EL (cell line): ENCODE measurements around the gene LRRFIP2.
"Not testable (repeated sequence)": the region's sequence is repeated elsewhere in the genome, so short reads cannot be mapped to it uniquely, and the experiment has no call there.

Experiments
- DNase-seq: peaks from one replicate; pipeline ENCODE4 v3.0.0-alpha.2; 2016

LRRFIP2 gene

DNA sequence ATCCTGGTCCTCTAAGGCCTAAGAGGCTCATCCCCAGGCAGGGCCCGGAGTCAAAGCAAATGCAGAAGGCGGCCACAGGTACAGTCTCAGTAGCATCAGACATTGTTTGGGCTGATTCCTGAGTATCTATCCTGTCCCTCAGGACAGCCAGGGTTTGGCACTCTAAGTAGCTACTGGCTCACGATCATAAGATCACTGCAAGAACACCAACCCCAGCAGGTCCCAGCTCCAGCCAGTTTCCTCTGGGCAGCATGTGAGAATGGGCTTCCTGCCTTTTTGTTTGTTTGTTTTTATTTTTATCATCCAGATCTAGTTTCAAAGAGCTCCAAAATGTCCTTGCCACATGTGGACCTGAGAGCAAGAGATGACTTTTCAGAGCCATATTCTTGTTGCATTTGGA is 32.7 kb downstream of the LRRFIP2 start:
- DNase-seq = no peak

GRCh38 chr3:37140899-37141541 is 33.4 kb downstream of the LRRFIP2 start:
- no peak for DNase-seq

DNA sequence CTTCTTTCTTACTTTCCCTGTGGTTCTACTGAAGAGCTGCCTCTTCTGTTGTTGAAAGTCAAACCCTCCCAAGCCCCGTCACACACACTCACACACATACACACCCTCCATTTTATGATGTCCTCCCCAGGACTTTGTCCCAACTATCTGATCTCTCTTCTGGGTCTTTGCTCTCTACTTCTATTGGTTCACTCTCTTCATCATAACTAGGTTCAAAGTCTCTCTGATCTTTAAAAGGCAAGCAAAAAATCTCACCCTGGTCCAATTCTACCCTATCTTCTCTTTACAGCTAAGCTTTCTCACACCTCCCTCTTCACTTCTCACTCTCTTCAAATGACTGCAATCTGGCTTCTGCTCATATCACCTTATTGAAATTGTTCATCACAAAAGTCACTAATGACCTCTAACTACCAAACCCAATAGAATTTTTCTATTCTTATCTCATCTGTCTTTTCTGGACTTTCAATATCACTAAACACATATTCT is 34.8 kb downstream of the LRRFIP2 start:
- no peak for DNase-seq

GRCh38 chr3:37138816-37139215 is 35.6 kb downstream of the LRRFIP2 start:
- no peak for DNase-seq

DNA sequence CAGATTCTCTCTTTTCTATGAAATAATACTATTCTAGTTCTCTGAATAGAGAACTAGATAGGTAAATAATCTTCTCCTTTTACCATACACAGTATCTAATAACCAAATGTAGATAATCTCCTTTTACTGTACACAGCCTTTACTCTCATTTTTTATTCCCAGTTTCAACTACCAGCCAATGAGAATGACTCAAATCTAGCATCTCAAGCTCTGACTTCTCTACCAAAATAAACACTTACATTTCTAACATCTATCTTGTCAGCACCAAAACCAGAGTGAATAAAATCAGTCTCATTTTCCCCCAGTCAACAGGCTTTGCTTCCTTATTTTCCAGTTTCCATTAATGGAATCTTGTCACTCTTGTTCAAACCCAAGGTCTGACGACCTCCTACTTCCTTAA is 36.9 kb downstream of the LRRFIP2 start:
- DNase-seq = no peak

- DNase-seq = no peak
These were observed 38.3 kb downstream of the LRRFIP2 start for GRCh38 chr3:37136067-37136466.

- no peak for DNase-seq
These were observed 38.8 kb downstream of the LRRFIP2 start for GRCh38 chr3:37135561-37135960.

DNA sequence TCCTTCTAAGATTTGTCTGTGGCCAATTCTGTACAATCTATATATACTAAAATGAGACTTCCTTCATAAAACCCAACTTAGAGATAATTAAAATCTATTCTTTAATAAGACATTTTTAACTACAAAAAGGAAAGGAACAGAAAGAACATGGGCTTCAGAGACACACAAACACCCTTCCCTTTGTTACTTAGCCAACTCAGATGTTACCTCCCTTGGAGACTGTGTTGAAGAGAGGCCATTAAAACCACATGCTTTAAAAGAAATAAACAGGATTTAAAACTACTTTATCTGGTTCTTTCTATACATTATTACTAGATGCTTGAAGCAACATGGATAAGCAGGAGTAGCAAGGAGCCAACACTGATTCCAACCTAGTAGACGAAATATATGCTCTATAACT is 42.0 kb downstream of the LRRFIP2 start:
- no peak for DNase-seq

- DNase-seq = no peak
These were observed 42.6 kb downstream of the LRRFIP2 start for GRCh38 chr3:37131860-37132144.

- no peak for DNase-seq
These were observed 43.2 kb downstream of the LRRFIP2 start for GRCh38 chr3:37130984-37131859.

DNA sequence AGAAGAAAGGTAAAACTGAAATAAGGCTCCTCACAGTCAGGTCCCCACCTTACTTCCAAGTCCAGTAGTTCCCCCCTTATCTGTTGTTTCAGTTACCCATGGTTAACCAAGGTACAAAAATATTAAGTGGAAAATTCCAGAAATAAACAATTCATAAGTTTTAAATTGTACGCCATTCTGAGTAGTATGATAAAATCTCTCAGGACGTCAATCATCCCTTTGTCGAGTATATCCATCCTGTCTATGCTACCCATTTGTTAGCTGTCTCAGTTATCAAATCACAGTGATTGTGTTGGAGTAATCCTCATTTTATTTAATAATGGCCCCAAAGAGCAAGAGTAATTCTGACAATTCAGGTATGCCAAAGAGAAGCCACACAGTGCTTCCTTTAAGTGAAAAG is 43.9 kb downstream of the LRRFIP2 start:
- no peak for DNase-seq

GRCh38 chr3:37129871-37130270 is 44.5 kb downstream of the LRRFIP2 start:
- DNase-seq = peak; percentile 76

GRCh38 chr3:37127340-37127739 is 47.0 kb downstream of the LRRFIP2 start:
- no peak for DNase-seq

- no peak for DNase-seq
These were observed 47.5 kb downstream of the LRRFIP2 start for GRCh38 chr3:37126856-37127255.

DNA sequence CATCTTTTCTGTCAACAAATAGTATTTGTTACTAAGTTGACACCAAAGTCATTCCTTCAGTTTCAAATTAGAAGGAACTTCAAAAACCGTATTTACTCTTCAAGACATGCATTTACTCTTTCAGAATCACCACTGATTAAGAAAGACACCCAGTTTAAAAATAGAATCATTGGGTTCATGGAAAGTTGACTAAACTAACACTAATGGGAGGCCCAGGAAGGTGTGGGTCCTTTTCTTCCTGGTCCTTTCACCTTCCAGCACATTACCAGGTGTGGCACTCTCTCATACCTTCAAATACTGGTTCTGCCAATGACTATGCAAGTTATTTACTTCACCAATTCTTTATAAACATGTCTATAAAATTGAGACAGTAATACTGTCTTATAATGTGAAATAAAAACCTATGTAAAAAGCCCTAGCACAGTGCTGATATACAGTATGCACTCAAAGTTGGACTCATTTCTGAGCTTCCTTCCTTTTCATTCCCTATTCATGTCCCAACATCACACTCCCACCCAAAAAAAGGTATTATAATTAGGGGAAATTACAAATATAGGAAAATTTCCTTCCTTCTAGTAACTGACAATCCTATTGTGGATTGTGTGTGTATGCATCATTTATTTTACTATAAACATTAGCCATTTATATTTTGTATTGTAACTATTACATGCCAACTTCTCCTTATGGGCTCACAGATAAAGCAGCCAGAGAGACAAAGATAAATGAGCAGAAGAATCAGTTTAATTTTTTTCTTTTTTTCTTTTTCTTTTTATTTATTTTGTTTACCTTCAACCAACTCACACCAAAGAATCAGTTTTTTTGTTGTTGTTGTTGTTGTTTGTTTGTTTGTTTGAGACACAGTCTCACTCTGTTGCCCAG is 48.9 kb downstream of the LRRFIP2 start:
- DNase-seq = no peak

GRCh38 chr3:37124435-37124834 is 49.9 kb downstream of the LRRFIP2 start:
- DNase-seq = no peak

DNA sequence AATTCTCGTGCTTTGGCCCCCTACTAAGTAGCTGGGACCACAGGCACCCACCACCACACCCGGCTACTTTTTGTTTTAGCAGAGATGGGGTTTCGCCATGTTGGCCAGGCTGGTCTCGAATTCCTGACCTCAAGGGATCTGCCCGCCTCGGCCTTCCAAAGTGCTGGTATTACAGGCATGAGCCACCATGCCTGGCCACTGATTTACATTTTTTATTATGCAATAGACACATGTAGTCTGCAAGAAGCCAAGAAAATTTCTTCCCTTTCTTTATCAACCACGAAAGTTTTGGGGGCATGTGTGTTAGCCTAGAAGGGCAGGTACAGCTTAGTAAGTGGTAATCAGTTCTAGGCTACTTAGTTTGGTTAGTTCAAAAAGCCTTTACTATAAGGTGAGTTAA is 51.1 kb downstream of the LRRFIP2 start:
- no peak for DNase-seq

DNA sequence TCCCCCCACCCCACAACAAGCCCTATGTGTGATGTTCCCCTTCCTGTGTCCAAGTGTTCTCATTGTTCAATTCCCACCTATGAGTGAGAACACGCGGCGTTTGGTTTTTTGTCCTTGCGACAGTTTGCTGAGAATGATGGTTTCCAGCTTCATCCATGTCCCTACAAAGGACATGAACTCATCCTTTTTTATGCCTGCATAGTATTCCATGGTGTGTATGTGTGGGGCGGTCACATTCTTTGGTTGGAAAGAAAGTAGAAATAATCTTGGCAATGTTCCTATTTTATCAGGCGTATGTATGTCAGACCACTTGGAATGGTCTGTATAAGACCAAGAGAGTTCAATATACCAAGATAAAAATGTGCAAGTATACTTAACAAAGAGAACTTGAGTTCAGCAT is 52.3 kb downstream of the LRRFIP2 start:
- not testable (repeated sequence) for DNase-seq

DNA sequence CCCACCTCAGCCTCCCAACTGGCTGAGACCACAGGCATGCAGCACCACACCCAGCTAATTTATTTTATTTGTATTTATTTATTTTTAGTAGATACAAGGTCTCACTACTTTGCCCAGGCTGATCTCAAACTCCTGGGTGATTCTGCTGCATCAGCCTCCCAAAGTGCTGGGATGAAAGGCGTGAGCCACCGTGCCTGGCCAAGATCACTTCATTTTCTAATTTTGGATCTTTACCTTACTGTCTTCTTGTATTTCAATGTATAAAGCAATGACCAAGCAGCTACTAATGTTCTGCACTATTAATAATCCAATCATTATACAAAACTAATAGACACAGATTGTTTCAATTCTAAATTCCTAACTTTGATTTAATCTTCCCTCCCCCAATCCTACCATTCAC is 56.2 kb downstream of the LRRFIP2 start:
- DNase-seq = no peak

- DNase-seq = no peak
These were observed 56.8 kb downstream of the LRRFIP2 start for GRCh38 chr3:37117548-37117947.

GRCh38 chr3:37116998-37117397 is 57.4 kb downstream of the LRRFIP2 start:
- no peak for DNase-seq

- DNase-seq = peak; percentile 32
These were observed 58.9 kb downstream of the LRRFIP2 start for GRCh38 chr3:37115446-37115845.
